HEK293 (cell line): ENCODE results near the gene SNCG.

Source experiments
- CTCF ChIA-PET: fragments of 350-600 bp; formaldehyde crosslinking; extraction: SDS; loops from one replicate; lab custom pipeline; 2021; ENCODE audit warnings: antibody characterized with exemption; lab: Yijun Ruan, JAX
- POLR2A ChIA-PET: fragments of 300-600 bp; formaldehyde crosslinking; extraction: SDS; loops from one replicate; lab custom pipeline; 2020; ENCODE audit warnings: antibody characterized with exemption, inconsistent platforms; lab: Yijun Ruan, JAX
- H3K27ac ChIP-seq: fragments of 200-500 bp; sonication (Bioruptor generic); 2 replicates; pipeline ENCODE4 v1.5.1; 2014; ENCODE audit warnings: low read depth, low read length, control low read depth, inconsistent platforms; ENCODE audit errors: extremely low read depth
- H3K36me3 ChIP-seq, 2 experiments: fragments of 200-500 bp in 1 of 2; sonication (Bioruptor generic) in 1 of 2; 1 replicate in 1 of 2; 2 replicates in 1 of 2; pipeline ENCODE4 v1.5.1; 2014 to 2017; ENCODE audit warnings: inconsistent platforms in 2 of 2, low read length in 2 of 2; ENCODE audit not compliant: control insufficient read depth in 2 of 2, insufficient read depth in 1 of 2
- H3K4me1 ChIP-seq: fragments of 200-500 bp; sonication (Bioruptor generic); 2 replicates; pipeline ENCODE4 v1.5.1; 2014; ENCODE audit warnings: mild to moderate bottlenecking, low read length, inconsistent platforms; ENCODE audit not compliant: control insufficient read depth, insufficient read depth
- H3K4me3 ChIP-seq: 2 replicates; pipeline ENCODE4 v1.5.1; 2011; ENCODE audit warnings: low read depth, mild to moderate bottlenecking, control low read depth, low read length, moderate library complexity
- H3K9me3 ChIP-seq: fragments of 200-500 bp; sonication (Bioruptor generic); 2 replicates; pipeline ENCODE4 v1.5.1; 2014; ENCODE audit warnings: low read depth, low read length, inconsistent platforms; ENCODE audit not compliant: control insufficient read depth, insufficient read depth
- GFI1B ChIP-seq: fragments of 450-650 bp; formaldehyde crosslinking; IDR thresholded peaks from 2 replicates; pipeline ENCODE4 v1.5.1; 2016; ENCODE audit warnings: missing biosample characterization, missing genetic modification characterization
- GLIS1 ChIP-seq: fragments of 450-650 bp; formaldehyde crosslinking; IDR thresholded peaks from 2 replicates; pipeline ENCODE4 v1.5.1; 2016; ENCODE audit warnings: missing biosample characterization, missing genetic modification characterization
- HOXA7 ChIP-seq: sonication (generic); formaldehyde crosslinking; IDR thresholded peaks from 2 replicates; pipeline ENCODE4 v1.8.1; 2022; ENCODE audit warnings: missing genetic modification reagents, borderline replicate concordance
- KLF10 ChIP-seq: fragments of 450-650 bp; IDR thresholded peaks from 2 replicates; pipeline ENCODE4 v1.5.1; 2018; ENCODE audit warnings: missing biosample characterization, mild to moderate bottlenecking, missing genetic modification characterization
- KLF7 ChIP-seq: fragments of 450-650 bp; formaldehyde crosslinking; IDR thresholded peaks from 2 replicates; pipeline ENCODE4 v1.5.1; 2016; ENCODE audit warnings: missing biosample characterization, missing genetic modification characterization, borderline replicate concordance
- MEIS1 ChIP-seq: sonication (generic); formaldehyde crosslinking; IDR thresholded peaks from 2 replicates; pipeline ENCODE4 v1.8.1; 2022; ENCODE audit warnings: missing genetic modification reagents, mild to moderate bottlenecking, borderline replicate concordance
- RBAK ChIP-seq: fragments of 450-650 bp; formaldehyde crosslinking; IDR thresholded peaks from 2 replicates; pipeline ENCODE4 v1.5.1; 2016; ENCODE audit warnings: missing biosample characterization, missing genetic modification characterization
- ZFP37 ChIP-seq: fragments of 450-650 bp; formaldehyde crosslinking; IDR thresholded peaks from 2 replicates; pipeline ENCODE4 v1.5.1; 2016; ENCODE audit warnings: missing biosample characterization, missing genetic modification characterization
- ZFP69B ChIP-seq: fragments of 450-650 bp; formaldehyde crosslinking; IDR thresholded peaks from 2 replicates; pipeline ENCODE4 v1.5.1; 2016; ENCODE audit warnings: missing biosample characterization, missing genetic modification characterization
- ZNF311 ChIP-seq: fragments of 450-650 bp; formaldehyde crosslinking; IDR thresholded peaks from 2 replicates; pipeline ENCODE4 v1.5.1; 2017; ENCODE audit warnings: missing biosample characterization, missing genetic modification characterization, borderline replicate concordance
- ZNF324 ChIP-seq: fragments of 450-650 bp; formaldehyde crosslinking; IDR thresholded peaks from 2 replicates; pipeline ENCODE4 v1.5.1; 2016; ENCODE audit warnings: missing biosample characterization, missing genetic modification characterization
- ZNF354C ChIP-seq: fragments of 450-650 bp; formaldehyde crosslinking; IDR thresholded peaks from 2 replicates; pipeline ENCODE4 v1.5.1; 2016; ENCODE audit warnings: missing biosample characterization, missing genetic modification characterization, low read depth, borderline replicate concordance
- ZNF549 ChIP-seq: fragments of 450-650 bp; IDR thresholded peaks from 2 replicates; pipeline ENCODE4 v1.5.1; 2018; ENCODE audit warnings: missing biosample characterization, missing genetic modification characterization, mild to moderate bottlenecking, inconsistent platforms, moderate library complexity
- ZNF623 ChIP-seq: fragments of 450-650 bp; formaldehyde crosslinking; IDR thresholded peaks from 2 replicates; pipeline ENCODE4 v1.5.1; 2016; ENCODE audit warnings: missing biosample characterization, missing genetic modification characterization
- ZNF654 ChIP-seq: fragments of 450-650 bp; formaldehyde crosslinking; IDR thresholded peaks from 2 replicates; pipeline ENCODE4 v1.5.1; 2016; ENCODE audit warnings: low read depth, missing biosample characterization, missing genetic modification characterization
- ZNF660 ChIP-seq: fragments of 450-650 bp; IDR thresholded peaks from 2 replicates; pipeline ENCODE4 v1.5.1; 2018; ENCODE audit warnings: missing biosample characterization, mild to moderate bottlenecking, missing genetic modification characterization
- ZNF701 ChIP-seq: fragments of 450-650 bp; formaldehyde crosslinking; IDR thresholded peaks from 2 replicates; pipeline ENCODE4 v1.5.1; 2016; ENCODE audit warnings: missing biosample characterization, missing genetic modification characterization
- ZNF747 ChIP-seq: fragments of 450-650 bp; formaldehyde crosslinking; IDR thresholded peaks from 2 replicates; pipeline ENCODE4 v1.5.1; 2016; ENCODE audit warnings: missing biosample characterization, missing genetic modification characterization
- ZNF768 ChIP-seq: fragments of 450-650 bp; formaldehyde crosslinking; IDR thresholded peaks from 2 replicates; pipeline ENCODE4 v1.5.1; 2018; ENCODE audit warnings: missing biosample characterization, mild to moderate bottlenecking, missing genetic modification characterization
- ZNF791 ChIP-seq: fragments of 450-650 bp; formaldehyde crosslinking; IDR thresholded peaks from 2 replicates; pipeline ENCODE4 v1.5.1; 2016; ENCODE audit warnings: missing biosample characterization, missing genetic modification characterization
- ZNF837 ChIP-seq: fragments of 450-650 bp; formaldehyde crosslinking; IDR thresholded peaks from 2 replicates; pipeline ENCODE4 v1.5.1; 2016; ENCODE audit warnings: missing biosample characterization, missing genetic modification characterization
- ZSCAN23 ChIP-seq: fragments of 450-650 bp; formaldehyde crosslinking; IDR thresholded peaks from 2 replicates; pipeline ENCODE4 v1.5.1; 2016; ENCODE audit warnings: missing biosample characterization, missing genetic modification characterization
- ZXDB ChIP-seq: fragments of 450-650 bp; formaldehyde crosslinking; IDR thresholded peaks from 2 replicates; pipeline ENCODE4 v1.5.1; 2016; ENCODE audit warnings: missing biosample characterization, missing genetic modification characterization
- TF ChIP-seq, protein P1 (sequence below): fragments of 450-650 bp; formaldehyde crosslinking; IDR thresholded peaks from 2 replicates; pipeline ENCODE4 v1.5.1; 2016; ENCODE audit warnings: missing biosample characterization, missing genetic modification characterization
- TF ChIP-seq, protein P2 (sequence below): fragments of 450-650 bp; formaldehyde crosslinking; IDR thresholded peaks from 2 replicates; pipeline ENCODE4 v1.5.1; 2017; ENCODE audit warnings: missing biosample characterization, missing genetic modification characterization
- TF ChIP-seq, protein P3 (sequence below): fragments of 450-650 bp; formaldehyde crosslinking; IDR thresholded peaks from 2 replicates; pipeline ENCODE4 v1.5.1; 2017; ENCODE audit warnings: missing biosample characterization, missing genetic modification characterization
- TF ChIP-seq, protein P4 (sequence below): fragments of 450-650 bp; formaldehyde crosslinking; IDR thresholded peaks from 2 replicates; pipeline ENCODE4; 2016; ENCODE audit warnings: missing biosample characterization, missing genetic modification characterization
- TF ChIP-seq, protein P5 (sequence below): fragments of 450-650 bp; formaldehyde crosslinking; IDR thresholded peaks from 2 replicates; pipeline ENCODE4 v1.5.1; 2016; ENCODE audit warnings: missing biosample characterization, missing genetic modification characterization

Gene SNCG

DNA sequence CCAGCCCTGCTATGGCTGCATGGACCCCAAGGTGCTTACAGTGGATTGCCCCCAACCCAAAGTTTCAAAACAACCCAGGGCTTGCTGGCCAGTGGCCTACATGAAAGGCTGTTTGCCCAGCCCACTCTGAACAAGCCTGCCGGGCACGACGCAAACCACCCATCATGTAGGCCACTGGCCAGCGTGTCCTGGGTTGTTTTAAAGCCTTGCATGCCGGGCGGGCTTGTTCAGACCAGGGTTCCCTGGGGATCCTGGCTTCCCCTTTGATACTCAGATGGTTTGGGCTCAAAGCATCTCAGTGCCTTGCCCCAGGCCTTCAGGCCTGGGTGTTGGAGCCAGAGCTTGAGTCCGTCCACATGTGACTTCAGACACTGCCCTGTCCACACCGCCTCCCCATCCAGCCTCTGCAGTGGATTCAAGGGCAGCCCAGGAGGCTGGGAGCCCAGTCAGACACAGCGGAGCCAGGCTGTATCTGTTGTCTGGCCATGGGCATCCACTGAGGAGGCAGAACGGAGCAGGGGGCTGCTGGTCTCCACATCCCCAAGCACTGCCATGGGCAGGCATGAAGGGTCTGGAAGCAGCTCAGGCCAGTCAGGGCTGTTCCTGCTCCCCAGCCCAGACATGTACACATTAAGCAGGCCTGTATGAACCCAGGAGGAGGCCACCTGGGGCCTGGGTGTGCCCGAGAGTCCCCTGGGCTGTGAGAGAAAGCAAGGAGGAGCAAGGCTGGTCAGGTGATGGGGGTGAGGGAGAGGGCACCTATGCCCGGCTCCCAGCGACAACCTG lies 5.9 kb downstream of the SNCG start:
- ChIA-PET POLR2A (no interaction called here), CTCF (interaction anchor here (1.9 to 3.1 kb wide), 2 partner anchors 26 to 275 kb away, joined by 4 to 23 read pairs; no protein-coding TSS in a partner anchor)
- Histone ChIP-seq H3K27ac (no peak overlapping the region), H3K9me3 (no peaks in the 10 kb centered on the region), H3K36me3 (no peaks in the 10 kb centered on the region), H3K4me3 (no peak overlapping the region), H3K4me1 (no peaks in the 10 kb centered on the region)
- TF ChIP-seq ZNF654 (no peak), ZNF324 (no peak), ZNF768 (no peak), ZNF747 (tag by site-specific recombination) (no peak), MEIS1 (no peak), ZNF311 (tag by site-specific recombination) (no peak), ZNF549 (tag by site-specific recombination) (no peak), ZNF791 (tag by site-specific recombination) (no peak), ZSCAN23 (tag by site-specific recombination) (no peak), ZXDB (tag by site-specific recombination) (no peak), ZFP37 (no peak)
- TF ChIP-seq, protein P1, sequence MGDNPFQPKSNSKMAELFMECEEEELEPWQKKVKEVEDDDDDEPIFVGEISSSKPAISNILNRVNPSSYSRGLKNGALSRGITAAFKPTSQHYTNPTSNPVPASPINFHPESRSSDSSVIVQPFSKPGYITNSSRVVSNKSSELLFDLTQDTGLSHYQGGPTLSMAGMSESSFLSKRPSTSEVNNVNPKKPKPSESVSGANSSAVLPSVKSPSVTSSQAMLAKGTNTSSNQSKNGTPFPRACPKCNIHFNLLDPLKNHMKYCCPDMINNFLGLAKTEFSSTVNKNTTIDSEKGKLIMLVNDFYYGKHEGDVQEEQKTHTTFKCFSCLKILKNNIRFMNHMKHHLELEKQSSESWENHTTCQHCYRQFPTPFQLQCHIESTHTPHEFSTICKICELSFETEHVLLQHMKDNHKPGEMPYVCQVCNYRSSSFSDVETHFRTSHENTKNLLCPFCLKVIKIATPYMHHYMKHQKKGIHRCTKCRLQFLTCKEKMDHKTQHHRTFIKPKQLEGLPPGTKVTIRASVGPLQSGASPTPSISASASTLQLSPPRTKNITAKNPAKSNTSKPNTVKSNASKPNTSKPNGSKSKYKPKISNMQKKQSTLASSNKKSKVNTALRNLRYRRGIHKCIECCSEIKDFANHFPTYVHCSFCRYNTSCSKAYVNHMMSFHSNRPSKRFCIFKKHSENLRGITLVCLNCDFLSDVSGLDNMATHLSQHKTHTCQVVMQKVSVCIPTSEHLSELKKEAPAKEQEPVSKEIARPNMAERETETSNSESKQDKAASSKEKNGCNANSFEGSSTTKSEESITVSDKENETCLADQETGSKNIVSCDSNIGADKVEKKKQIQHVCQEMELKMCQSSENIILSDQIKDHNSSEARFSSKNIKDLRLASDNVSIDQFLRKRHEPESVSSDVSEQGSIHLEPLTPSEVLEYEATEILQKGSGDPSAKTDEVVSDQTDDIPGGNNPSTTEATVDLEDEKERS (tag by site-specific recombination), result no peak
- TF ChIP-seq, protein P2, sequence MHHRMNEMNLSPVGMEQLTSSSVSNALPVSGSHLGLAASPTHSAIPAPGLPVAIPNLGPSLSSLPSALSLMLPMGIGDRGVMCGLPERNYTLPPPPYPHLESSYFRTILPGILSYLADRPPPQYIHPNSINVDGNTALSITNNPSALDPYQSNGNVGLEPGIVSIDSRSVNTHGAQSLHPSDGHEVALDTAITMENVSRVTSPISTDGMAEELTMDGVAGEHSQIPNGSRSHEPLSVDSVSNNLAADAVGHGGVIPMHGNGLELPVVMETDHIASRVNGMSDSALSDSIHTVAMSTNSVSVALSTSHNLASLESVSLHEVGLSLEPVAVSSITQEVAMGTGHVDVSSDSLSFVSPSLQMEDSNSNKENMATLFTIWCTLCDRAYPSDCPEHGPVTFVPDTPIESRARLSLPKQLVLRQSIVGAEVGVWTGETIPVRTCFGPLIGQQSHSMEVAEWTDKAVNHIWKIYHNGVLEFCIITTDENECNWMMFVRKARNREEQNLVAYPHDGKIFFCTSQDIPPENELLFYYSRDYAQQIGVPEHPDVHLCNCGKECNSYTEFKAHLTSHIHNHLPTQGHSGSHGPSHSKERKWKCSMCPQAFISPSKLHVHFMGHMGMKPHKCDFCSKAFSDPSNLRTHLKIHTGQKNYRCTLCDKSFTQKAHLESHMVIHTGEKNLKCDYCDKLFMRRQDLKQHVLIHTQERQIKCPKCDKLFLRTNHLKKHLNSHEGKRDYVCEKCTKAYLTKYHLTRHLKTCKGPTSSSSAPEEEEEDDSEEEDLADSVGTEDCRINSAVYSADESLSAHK (tag by site-specific recombination), result no peak
- TF ChIP-seq, protein P3, sequence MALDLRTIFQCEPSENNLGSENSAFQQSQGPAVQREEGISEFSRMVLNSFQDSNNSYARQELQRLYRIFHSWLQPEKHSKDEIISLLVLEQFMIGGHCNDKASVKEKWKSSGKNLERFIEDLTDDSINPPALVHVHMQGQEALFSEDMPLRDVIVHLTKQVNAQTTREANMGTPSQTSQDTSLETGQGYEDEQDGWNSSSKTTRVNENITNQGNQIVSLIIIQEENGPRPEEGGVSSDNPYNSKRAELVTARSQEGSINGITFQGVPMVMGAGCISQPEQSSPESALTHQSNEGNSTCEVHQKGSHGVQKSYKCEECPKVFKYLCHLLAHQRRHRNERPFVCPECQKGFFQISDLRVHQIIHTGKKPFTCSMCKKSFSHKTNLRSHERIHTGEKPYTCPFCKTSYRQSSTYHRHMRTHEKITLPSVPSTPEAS, result no peak
- TF ChIP-seq, protein P4, sequence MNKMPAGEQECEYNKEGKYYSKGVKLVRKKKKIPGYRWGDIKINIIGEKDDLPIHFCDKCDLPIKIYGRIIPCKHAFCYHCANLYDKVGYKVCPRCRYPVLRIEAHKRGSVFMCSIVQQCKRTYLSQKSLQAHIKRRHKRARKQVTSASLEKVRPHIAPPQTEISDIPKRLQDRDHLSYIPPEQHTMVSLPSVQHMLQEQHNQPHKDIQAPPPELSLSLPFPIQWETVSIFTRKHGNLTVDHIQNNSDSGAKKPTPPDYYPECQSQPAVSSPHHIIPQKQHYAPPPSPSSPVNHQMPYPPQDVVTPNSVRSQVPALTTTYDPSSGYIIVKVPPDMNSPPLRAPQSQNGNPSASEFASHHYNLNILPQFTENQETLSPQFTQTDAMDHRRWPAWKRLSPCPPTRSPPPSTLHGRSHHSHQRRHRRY (tag by site-specific recombination), result no peak

DNA sequence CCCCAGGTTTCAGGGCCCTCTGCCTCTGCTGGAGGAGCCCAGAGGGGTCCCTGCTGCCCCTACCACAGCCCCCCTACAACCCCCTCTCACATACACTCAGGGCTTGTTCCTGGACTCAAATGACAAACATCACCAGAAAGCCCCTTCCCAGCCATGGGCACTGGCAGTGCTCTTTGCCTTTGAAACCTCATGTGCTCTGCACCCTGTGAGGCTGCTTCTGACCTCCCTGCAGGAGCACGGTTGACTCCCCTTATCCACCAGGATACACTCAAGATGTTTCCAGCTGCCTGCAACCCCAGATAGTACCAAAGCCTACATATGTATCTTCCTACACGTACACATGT lies 6.4 kb downstream of the SNCG start:
- H3K27ac ChIP-seq, result no peak overlapping the region
- CTCF ChIA-PET, result interaction anchor here (1.9 to 3.1 kb wide), 2 partner anchors 26 to 276 kb away, joined by 4 to 23 read pairs; no protein-coding TSS in a partner anchor
- H3K4me3 ChIP-seq, result no peak overlapping the region
- H3K36me3 ChIP-seq, result no peaks in the 10 kb centered on the region
- TF ChIP-seq MEIS1 (no peak), HOXA7 (no peak), ZNF354C (tag by site-specific recombination) (no peak), GLIS1 (no peak), ZNF660 (tag by site-specific recombination) (no peak), KLF7 (no peak), ZNF623 (tag by site-specific recombination) (no peak), ZNF701 (tag by site-specific recombination) (no peak), RBAK (tag by site-specific recombination) (no peak), ZNF837 (tag by site-specific recombination) (no peak), KLF10 (no peak), ZFP69B (tag by site-specific recombination) (no peak), ZNF791 (tag by site-specific recombination) (no peak), GFI1B (no peak)
- TF ChIP-seq, protein P5, sequence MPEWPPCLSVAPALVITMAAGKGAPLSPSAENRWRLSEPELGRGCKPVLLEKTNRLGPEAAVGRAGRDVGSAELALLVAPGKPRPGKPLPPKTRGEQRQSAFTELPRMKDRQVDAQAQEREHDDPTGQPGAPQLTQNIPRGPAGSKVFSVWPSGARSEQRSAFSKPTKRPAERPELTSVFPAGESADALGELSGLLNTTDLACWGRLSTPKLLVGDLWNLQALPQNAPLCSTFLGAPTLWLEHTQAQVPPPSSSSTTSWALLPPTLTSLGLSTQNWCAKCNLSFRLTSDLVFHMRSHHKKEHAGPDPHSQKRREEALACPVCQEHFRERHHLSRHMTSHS (tag by site-specific recombination), result no peak
- POLR2A ChIA-PET, result no interaction called here
- no peaks in the 10 kb centered on the region; the same call in 1 of the 2 replicates for H3K4me1 ChIP-seq
- no peaks in the 10 kb centered on the region for H3K9me3 ChIP-seq
